Spleen (tissue), 7 donors: ENCODE results near the gene ABCB7.

Experiments used
- CTCF ChIP-seq, 11 experiments: fragments of 200-600 bp in 7 of 11; fragments of 450-650 bp in 4 of 11; sonication (generic) in 4 of 11; IDR thresholded peaks in 8 of 11; conservative IDR thresholded peaks in 3 of 11; 1 replicate in 7 of 11; 2 replicates in 4 of 11; pipeline versions ENCODE4 v1.4.0 to v1.8.0; 2016 to 2021; ENCODE audit warnings: antibody characterized with exemption in 11 of 11, inconsistent platforms in 4 of 11, mild to moderate bottlenecking in 1 of 11
- POLR2A ChIP-seq, 3 donors: fragments of 450-650 bp; IDR thresholded peaks; one replicate each; pipeline ENCODE4 v1.5.1; 2017; ENCODE audit warnings: antibody characterized with exemption in 3 of 3, mild to moderate bottlenecking in 1 of 3
- donor health status: DM: no; HTN: no; CAD: no; lungs with moderate emphysema.
- donor health status: DM: no; HTN: no; CAD: no.
- donor health status: DM: no; HTN: no; CAD: no.

- TF ChIP-seq CTCF (IDR thresholded peaks at IDR 0.05 in 8 of 11, conservative IDR thresholded peaks at IDR 0.05 in 3 of 11): no peak
- no peak for TF ChIP-seq POLR2A (IDR thresholded peaks at IDR 0.05)
Observed at GRCh38 chrX:75118296-75118695, 37.8 kb downstream of the ABCB7 start.
